GDM1 (cell line): ENCODE data around the gene C5orf46.
"Not testable (repeated sequence)": the region's sequence is repeated elsewhere in the genome, so short reads cannot be mapped to it uniquely, and the experiment has no call there.

Experiments
- DNase-seq: peaks from one replicate; lab custom pipeline; 2025; lab: John Stamatoyannopoulos, UW

The C5orf46 gene

GRCh38 chr5:147893820-147894219, 12.5 kb downstream of the C5orf46 start:
- DNase-seq, result no peak

GRCh38 chr5:147892696-147893296, 13.5 kb downstream of the C5orf46 start:
- no peak for DNase-seq

GRCh38 chr5:147887930-147888329, 18.4 kb downstream of the C5orf46 start:
- no peak for DNase-seq

- DNase-seq, result peak; percentile 11
Observed at GRCh38 chr5:147887026-147887627, 19.2 kb downstream of the C5orf46 start.

- DNase-seq, result no peak
Observed at GRCh38 chr5:147882586-147883313, 23.6 kb downstream of the C5orf46 start.

- DNase-seq, result no peak
Observed at GRCh38 chr5:147880487-147880886, 25.9 kb downstream of the C5orf46 start.

GRCh38 chr5:147879784-147880183, 26.6 kb downstream of the C5orf46 start:
- no peak for DNase-seq

- no peak for DNase-seq
Observed at GRCh38 chr5:147878066-147878759, 28.1 kb downstream of the C5orf46 start, which contains the start of gene SCGB3A2. Gene SCGB3A2 (plus strand): TSS chr5:147878711. CDS start chr5:147878804, 93 bp downstream.

- no peak for DNase-seq
Observed at GRCh38 chr5:147876626-147877025, 29.7 kb downstream of the C5orf46 start.

GRCh38 chr5:147876141-147876540, 30.2 kb downstream of the C5orf46 start:
- DNase-seq, result no peak

- DNase-seq, result no peak
Observed at GRCh38 chr5:147874910-147875367, 31.4 kb downstream of the C5orf46 start.

- not testable (repeated sequence) for DNase-seq
Observed at GRCh38 chr5:147874118-147874875, 32.0 kb downstream of the C5orf46 start.

GRCh38 chr5:147872744-147873435, 33.4 kb downstream of the C5orf46 start:
- DNase-seq, result not testable (repeated sequence)

- not testable (repeated sequence) for DNase-seq
Observed at GRCh38 chr5:147871980-147872549, 34.3 kb downstream of the C5orf46 start.

- not testable (repeated sequence) for DNase-seq
Observed at GRCh38 chr5:147869892-147870291, 36.4 kb downstream of the C5orf46 start.

GRCh38 chr5:147869112-147869511, 37.2 kb downstream of the C5orf46 start:
- DNase-seq, result no peak

- no peak for DNase-seq
Observed at GRCh38 chr5:147863454-147864158, 42.7 kb downstream of the C5orf46 start.

- no peak for DNase-seq
Observed at GRCh38 chr5:147860641-147861025, 45.7 kb downstream of the C5orf46 start.

GRCh38 chr5:147859962-147860640, 46.2 kb downstream of the C5orf46 start:
- DNase-seq, result no peak
